CD4-positive, alpha-beta T cell (primary cell): ENCODE measurements around the gene DENND4A. TPM values are rescaled to one million over a fixed set of nuclear protein-coding genes. Genes with fewer than 3 reads are reported as not detected.
"Not testable (repeated sequence)": the region's sequence is repeated elsewhere in the genome, so short reads cannot be mapped to it uniquely, and the experiment has no call there.

ENCODE experiments used
- ATAC-seq: fragments of 200-7000 bp; cut with Tn5 transposase; one replicate; pipeline ENCODE4 v1.10.0; 2022; ENCODE audit warnings: mild to moderate bottlenecking; ENCODE audit not compliant: poor library complexity
- CTCF ChIA-PET: fragments of 350-600 bp; sonication (Branson Sonifier 250); formaldehyde crosslinking; loops from one replicate; lab custom pipeline; 2021; ENCODE audit warnings: antibody characterized with exemption, inconsistent platforms; lab: Charles Lee
- POLR2A ChIA-PET: fragments of 350-600 bp; sonication (Branson Sonifier 250); formaldehyde crosslinking; loops from one replicate; lab custom pipeline; 2021; ENCODE audit warnings: antibody characterized with exemption, inconsistent platforms; lab: Charles Lee
- DNase-seq, 14 experiments: peaks; one replicate each; pipeline ENCODE4 v3.0.0-alpha.2; 2013 to 2020; ENCODE audit warnings: mixed read lengths in 2 of 14
- H3K27ac ChIP-seq, 2 donors: one replicate each; pipeline versions ENCODE4 v1.5.1 to v1.7.0; 2013; ENCODE audit warnings: low read length in 2 of 2, low read depth in 1 of 2, mild to moderate bottlenecking in 1 of 2
- H3K27me3 ChIP-seq, 2 experiments: 1 replicate in 1 of 2; 2 replicates in 1 of 2; pipeline versions ENCODE4 v1.6.1 to v1.7.0; 2013; ENCODE audit warnings: low read length in 2 of 2, control low read depth in 1 of 2, mild to moderate bottlenecking in 1 of 2, moderate library complexity in 1 of 2; ENCODE audit not compliant: insufficient read depth in 2 of 2, control insufficient read depth in 1 of 2
- H3K36me3 ChIP-seq: one replicate; pipeline ENCODE4 v1.6.1; 2013; ENCODE audit warnings: low read length, control low read depth; ENCODE audit not compliant: insufficient read depth
- H3K4me1 ChIP-seq: one replicate; pipeline ENCODE4 v1.6.1; 2013; ENCODE audit warnings: low read length, control low read depth; ENCODE audit not compliant: insufficient read depth
- H3K4me3 ChIP-seq: one replicate; pipeline ENCODE4 v1.5.1; 2013; ENCODE audit warnings: mild to moderate bottlenecking, low read length, moderate library complexity
- H3K9me3 ChIP-seq, 2 experiments: 1 replicate in 1 of 2; 2 replicates in 1 of 2; pipeline versions ENCODE4 v1.6.1 to v1.7.0; 2013; ENCODE audit warnings: low read length in 2 of 2, mild to moderate bottlenecking in 2 of 2, control low read depth in 1 of 2, moderate library complexity in 1 of 2; ENCODE audit not compliant: control insufficient read depth in 1 of 2, insufficient read depth in 1 of 2
- H3K27ac Mint-ChIP-seq: one replicate; pipeline ENCODE4 v1.8.0; 2020; ENCODE audit warnings: mixed read lengths
- H3K27me3 Mint-ChIP-seq: one replicate; pipeline ENCODE4 v1.8.0; 2021; ENCODE audit warnings: mixed read lengths
- H3K36me3 Mint-ChIP-seq: one replicate; pipeline ENCODE4 v1.8.0; 2021; ENCODE audit warnings: low read depth, mixed read lengths
- H3K4me1 Mint-ChIP-seq: one replicate; pipeline ENCODE4 v1.8.0; 2021; ENCODE audit warnings: low read depth, mixed read lengths
- H3K4me3 Mint-ChIP-seq: one replicate; pipeline ENCODE4 v1.8.0; 2020; ENCODE audit warnings: mild to moderate bottlenecking, mixed read lengths
- H3K9me3 Mint-ChIP-seq: one replicate; pipeline ENCODE4 v1.8.0; 2020; ENCODE audit warnings: mixed read lengths
- CTCF ChIP-seq: fragments of 200-600 bp; IDR thresholded peaks from one replicate; pipeline ENCODE4 v1.8.0; 2022; ENCODE audit warnings: antibody characterized with exemption, mild to moderate bottlenecking
- intact Hi-C, 2 experiments: fragments of 100-400 bp; cut with DNase I in 1 of 2; cut with micrococcal nuclease in 1 of 2; formaldehyde crosslinking; loops; one replicate each; pipeline versions ENCODE4 v1.15.1 to v1.9.0; 2023 to 2025; cut with DNase I, micrococcal nuclease
- total RNA-seq, 174 experiments: library from RNA in 2 of 174; stranded (reverse) in 2 of 174; gene quantifications; one replicate each; pipeline ENCODE4 v1.2.3 and lab custom pipeline; 2021 to 2026

The DENND4A gene
- total RNA-seq, 2 experiments from 2014 or later, result 64.1 to 69.6 TPM

GRCh38 chr15:65620833-65621232 is 171.3 kb downstream of the DENND4A start:
- H3K4me3 Mint-ChIP-seq, result no peak overlapping the region
- no peak overlapping the region for H3K27ac Mint-ChIP-seq
- Histone ChIP-seq H3K27me3 (no peaks in the 10 kb centered on the region), H3K9me3 (no peaks in the 10 kb centered on the region), H3K27ac (no peak overlapping the region), H3K4me1 (no peaks in the 10 kb centered on the region), H3K4me3 (no peak overlapping the region), H3K36me3 (peaks cover 7% of the 10 kb centered on the region)
- H3K9me3 Mint-ChIP-seq, result no peaks in the 10 kb centered on the region
- POLR2A ChIA-PET, result no interaction called here
- CTCF ChIA-PET, result no interaction called here
- H3K27me3 Mint-ChIP-seq, result no peaks in the 10 kb centered on the region
- H3K4me1 Mint-ChIP-seq, result no peaks in the 10 kb centered on the region
- TF ChIP-seq CTCF, result no peak
- DNase-seq, result no peak
- no peak for ATAC-seq
- intact Hi-C loops, result no loop called here
- peaks cover 11% of the 10 kb centered on the region for H3K36me3 Mint-ChIP-seq

DNA sequence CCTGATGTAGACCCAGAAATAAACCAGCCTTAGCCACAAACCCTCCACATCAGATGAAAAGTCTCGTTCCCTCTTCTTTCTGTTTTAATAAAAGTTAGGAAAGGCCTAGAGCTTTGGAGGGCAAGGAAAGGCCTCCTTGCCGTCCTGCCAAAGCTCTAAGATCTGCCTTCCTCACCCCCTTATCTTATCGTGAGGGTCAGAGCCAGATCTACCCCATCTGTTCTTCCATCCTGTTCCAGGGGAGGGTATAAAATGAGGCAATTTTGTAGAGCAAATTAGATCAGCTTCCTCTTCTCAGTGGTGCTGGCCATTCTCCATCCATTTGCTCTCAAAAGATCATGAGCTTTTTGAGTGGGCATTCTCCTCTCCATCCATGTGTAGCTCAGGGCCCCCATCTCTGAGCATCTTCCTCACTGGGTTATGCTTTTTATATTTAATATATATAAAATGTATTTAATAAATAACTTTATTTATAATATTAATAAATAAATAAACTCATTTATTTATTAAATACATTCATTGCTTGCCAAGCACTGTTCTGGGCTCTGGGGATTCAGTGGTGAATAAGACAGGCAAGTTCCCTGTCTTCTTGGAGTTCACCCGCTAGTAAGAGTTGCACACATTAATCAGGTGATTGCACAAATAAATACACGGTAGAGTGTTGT is 172.3 kb downstream of the DENND4A start:
- H3K4me3 Mint-ChIP-seq, result no peak overlapping the region
- no peaks in the 10 kb centered on the region for H3K9me3 Mint-ChIP-seq
- peaks cover 6% of the 10 kb centered on the region for H3K36me3 Mint-ChIP-seq
- ATAC-seq, result no peak
- Histone ChIP-seq H3K4me1 (no peaks in the 10 kb centered on the region), H3K27ac (no peak overlapping the region), H3K27me3 (no peaks in the 10 kb centered on the region), H3K36me3 (no peaks in the 10 kb centered on the region), H3K4me3 (no peak overlapping the region), H3K9me3 (no peaks in the 10 kb centered on the region)
- TF ChIP-seq CTCF, result no peak
- intact Hi-C loops, result loop anchor here in 1 of 2 experiments (10.0 kb wide), 1 partner anchor 315 kb away; the partner anchor contains the start of gene RNU5B-1
- DNase-seq, result no peak
- ChIA-PET POLR2A (no interaction called here), CTCF (no interaction called here)
- no peaks in the 10 kb centered on the region for H3K4me1 Mint-ChIP-seq
- H3K27ac Mint-ChIP-seq, result no peak overlapping the region
- no peaks in the 10 kb centered on the region for H3K27me3 Mint-ChIP-seq

GRCh38 chr15:65618560-65619109 is 173.5 kb downstream of the DENND4A start:
- Mint-ChIP-seq H3K27ac (no peak overlapping the region), H3K36me3 (no peaks in the 10 kb centered on the region), H3K27me3 (no peaks in the 10 kb centered on the region), H3K9me3 (no peaks in the 10 kb centered on the region), H3K4me3 (no peak overlapping the region), H3K4me1 (no peaks in the 10 kb centered on the region)
- Histone ChIP-seq H3K27ac (no peak overlapping the region), H3K4me1 (no peaks in the 10 kb centered on the region), H3K4me3 (no peak overlapping the region), H3K9me3 (no peaks in the 10 kb centered on the region), H3K27me3 (no peaks in the 10 kb centered on the region), H3K36me3 (no peaks in the 10 kb centered on the region)
- intact Hi-C loops, result loop anchor here in 1 of 2 experiments (10.0 kb wide), 1 partner anchor 314 kb away; the partner anchor contains the start of gene RNU5B-1
- CTCF ChIA-PET, result no interaction called here
- POLR2A ChIA-PET, result no interaction called here
- TF ChIP-seq CTCF, result no peak
- ATAC-seq (no peak), DNase-seq (no peak)

- H3K36me3 Mint-ChIP-seq, H3K9me3 Mint-ChIP-seq, H3K4me3 ChIP-seq, H3K4me3 Mint-ChIP-seq, H3K27ac Mint-ChIP-seq, H3K27ac ChIP-seq, H3K36me3 ChIP-seq, CTCF ChIA-PET, DNase-seq, ATAC-seq, H3K27me3 Mint-ChIP-seq, H3K9me3 ChIP-seq, POLR2A ChIA-PET, H3K27me3 ChIP-seq: not testable (repeated sequence)
- intact Hi-C loops, result loop anchor here in 1 of 2 experiments (10.0 kb wide), 1 partner anchor 311 kb away; the partner anchor contains the start of gene RNU5B-1
- H3K4me1 Mint-ChIP-seq, result peaks cover 18% of the 10 kb centered on the region
- H3K4me1 ChIP-seq, result peaks cover 14% of the 10 kb centered on the region
Measured at GRCh38 chr15:65615887-65616286, 176.2 kb downstream of the DENND4A start.
